ENCODE data around the gene DPP4. TPM values are rescaled to one million over a fixed set of nuclear protein-coding genes. Genes with fewer than 3 reads are reported as not detected.

The DPP4 gene
- polyA plus RNA-seq, 3 donors, result 0.46 TPM; not detected in 2

- Histone ChIP-seq H3K4me1 (ENCODE audit: control insufficient read depth in 1 of 2, insufficient read depth in 2 of 2, low read length in 2 of 2) (peaks cover 38 to 43% of the 10 kb centered on the region in 2 donors), H2AFZ (ENCODE audit: insufficient read depth, low read depth, low read length, poor library complexity, severe bottlenecking) (no peak overlapping the region), H3K79me2 (ENCODE audit: insufficient read depth, low read length) (no peaks in the 10 kb centered on the region), H3K4me2 (replicated peaks; ENCODE audit: extremely low read depth, low read length, poor library complexity, severe bottlenecking) (no peak overlapping the region), H3K27ac (ENCODE audit: low read depth in 1 of 2, low read length in 2 of 2) (no peak overlapping the region), H3K36me3 (replicated peaks in 1 of 2; ENCODE audit: control insufficient read depth in 1 of 2, insufficient read depth in 2 of 2, low read length in 2 of 2) (no peaks in the 10 kb centered on the region), H3K4me3 (replicated peaks in 1 of 3; ENCODE audit: low read depth in 2 of 3, low read length in 3 of 3) (no peak overlapping the region), H3K27me3 (ENCODE audit: control insufficient read depth in 2 of 2, insufficient read depth in 2 of 2, low read length in 2 of 2) (no peaks in the 10 kb centered on the region), H3K9ac (ENCODE audit: insufficient read depth, low read length, poor library complexity, severe bottlenecking) (no peak overlapping the region), H4K20me1 (ENCODE audit: insufficient read depth, low read length) (no peaks in the 10 kb centered on the region), H3K9me3 (replicated peaks in 1 of 2; ENCODE audit: control insufficient read depth in 1 of 2, insufficient read depth in 1 of 2, low read length in 2 of 2) (no peaks in the 10 kb centered on the region)
- peak in 1 of 3 donors; percentile 10 for DNase-seq
- Mint-ChIP-seq H3K4me1 (peaks cover 41% of the 10 kb centered on the region), H3K27me3 (ENCODE audit: low read depth in 3 of 3) (peaks cover 0 to 2% (median 2%) of the 10 kb centered on the region in 3 donors), H3K36me3 (no peaks in the 10 kb centered on the region), H3K9me3 (peaks cover 0 to 6% (median 3%) of the 10 kb centered on the region in 7 donors), H3K27ac (peak overlapping the region in 2 of 7 donors; percentile 42 to 46), H3K4me3 (no peak overlapping the region)
- intact Hi-C loops (cut with micrococcal nuclease), result loop anchor here in 1 of 2 donors (5.0 kb wide), 1 partner anchor 97 kb away; no protein-coding TSS in a partner anchor
- no CpG with 5 or more reads among the region's 1 CpG for WGBS (ENCODE audit: insufficient coverage)
- TF ChIP-seq CTCF (IDR thresholded peaks at IDR 0.05), result no peak
These were observed 40.3 kb upstream of the DPP4 start for GRCh38 chr2:162114271-162114670.

GRCh38 chr2:162113776-162114168 lies 39.8 kb upstream of the DPP4 start:
- no peaks in the 10 kb centered on the region for H3K9me3 ChIP-seq (replicated peaks in 1 of 2; ENCODE audit: control insufficient read depth in 1 of 2, insufficient read depth in 1 of 2, low read length in 2 of 2)
- H3K4me2 ChIP-seq (replicated peaks; ENCODE audit: extremely low read depth, low read length, poor library complexity, severe bottlenecking), result no peak overlapping the region
- H2AFZ ChIP-seq (ENCODE audit: insufficient read depth, low read depth, low read length, poor library complexity, severe bottlenecking), result no peak overlapping the region
- Mint-ChIP-seq H3K9me3 (peaks cover 0 to 6% (median 3%) of the 10 kb centered on the region in 7 donors), H3K4me1 (peaks cover 39% of the 10 kb centered on the region), H3K36me3 (no peaks in the 10 kb centered on the region), H3K27ac (peak overlapping the region in 5 of 7 donors; percentile 25 to 78 (median 60)), H3K27me3 (ENCODE audit: low read depth in 3 of 3) (peaks cover 0 to 2% (median 2%) of the 10 kb centered on the region in 3 donors), H3K4me3 (peak overlapping the region in 1 of 2 donors; percentile 15)
- peak; percentile 51 to 69 (median 62) for DNase-seq
- no peak overlapping the region for H3K9ac ChIP-seq (ENCODE audit: insufficient read depth, low read length, poor library complexity, severe bottlenecking)
- TF ChIP-seq CTCF (IDR thresholded peaks at IDR 0.05), result no peak
- intact Hi-C loops (cut with micrococcal nuclease), result loop anchor here in 1 of 2 donors (5.0 kb wide), 1 partner anchor 96 kb away; no protein-coding TSS in a partner anchor
- no peaks in the 10 kb centered on the region for H4K20me1 ChIP-seq (ENCODE audit: insufficient read depth, low read length)
- no peaks in the 10 kb centered on the region for H3K79me2 ChIP-seq (ENCODE audit: insufficient read depth, low read length)
- no peaks in the 10 kb centered on the region for H3K36me3 ChIP-seq (replicated peaks in 1 of 2; ENCODE audit: control insufficient read depth in 1 of 2, insufficient read depth in 2 of 2, low read length in 2 of 2)
- H3K27me3 ChIP-seq (ENCODE audit: control insufficient read depth in 2 of 2, insufficient read depth in 2 of 2, low read length in 2 of 2), result no peaks in the 10 kb centered on the region
- H3K27ac ChIP-seq (ENCODE audit: low read depth in 1 of 2, low read length in 2 of 2), result peak overlapping the region in 1 of 2 donors; percentile 38
- no CpG with 5 or more reads among the region's 1 CpG for WGBS (ENCODE audit: insufficient coverage)
- no peak overlapping the region for H3K4me3 ChIP-seq (replicated peaks in 1 of 3; ENCODE audit: low read depth in 2 of 3, low read length in 3 of 3)
- H3K4me1 ChIP-seq (ENCODE audit: control insufficient read depth in 1 of 2, insufficient read depth in 2 of 2, low read length in 2 of 2), result peaks cover 35 to 41% of the 10 kb centered on the region in 2 donors

Measured in CD14-positive monocyte (primary cell).